ENCODE data around the gene OPRD1. TPM values are rescaled to one million over a fixed set of nuclear protein-coding genes. Genes with fewer than 3 reads are reported as not detected.
"Not testable (repeated sequence)": the region's sequence is repeated elsewhere in the genome, so short reads cannot be mapped to it uniquely, and the experiment has no call there.

Gene OPRD1
- total RNA-seq, 1 experiment from 2014 or later: 0.23 TPM

DNA sequence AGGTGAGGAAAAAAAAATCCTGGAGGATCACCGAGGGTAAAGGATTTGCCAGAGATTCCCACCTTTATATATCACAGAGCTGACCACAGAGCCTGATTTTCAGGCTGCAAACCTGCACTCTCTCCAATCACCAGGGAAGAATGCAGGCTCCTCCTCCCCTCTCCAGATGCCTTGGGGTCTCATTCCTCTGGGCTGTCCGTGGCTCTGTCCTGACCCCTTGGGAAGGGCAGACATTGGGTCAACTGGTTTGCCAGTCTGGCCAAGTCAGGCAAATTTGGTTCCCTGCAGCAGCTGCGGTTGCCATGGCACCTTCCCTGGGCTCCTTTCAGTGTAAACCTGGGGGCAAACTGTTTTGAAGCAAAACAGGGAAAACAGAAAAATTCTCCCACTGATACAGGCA is 11.6 kb upstream of the OPRD1 start:
- DNase-seq (ENCODE audit: low read depth): no peak

DNA sequence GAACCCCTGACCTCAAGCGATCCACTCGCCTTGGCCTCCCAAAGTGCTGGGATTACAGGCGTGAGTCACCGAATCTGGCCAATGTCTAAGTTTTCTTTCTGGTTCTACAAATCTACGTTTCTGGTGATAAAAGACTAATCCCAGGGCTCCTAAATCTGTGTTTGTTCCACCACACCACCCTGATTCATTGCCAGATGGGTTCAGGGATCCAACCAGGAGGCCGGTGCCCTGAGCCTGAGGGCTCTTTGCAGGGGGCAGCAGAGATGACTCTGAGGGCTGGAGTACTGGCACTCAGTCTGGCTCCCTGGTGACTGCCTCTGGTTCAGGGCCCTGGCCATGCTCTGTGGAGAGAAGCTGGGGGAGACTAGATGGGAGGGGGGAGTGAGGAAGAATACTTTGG is 10.5 kb upstream of the OPRD1 start:
- DNase-seq (ENCODE audit: low read depth): no peak

DNA sequence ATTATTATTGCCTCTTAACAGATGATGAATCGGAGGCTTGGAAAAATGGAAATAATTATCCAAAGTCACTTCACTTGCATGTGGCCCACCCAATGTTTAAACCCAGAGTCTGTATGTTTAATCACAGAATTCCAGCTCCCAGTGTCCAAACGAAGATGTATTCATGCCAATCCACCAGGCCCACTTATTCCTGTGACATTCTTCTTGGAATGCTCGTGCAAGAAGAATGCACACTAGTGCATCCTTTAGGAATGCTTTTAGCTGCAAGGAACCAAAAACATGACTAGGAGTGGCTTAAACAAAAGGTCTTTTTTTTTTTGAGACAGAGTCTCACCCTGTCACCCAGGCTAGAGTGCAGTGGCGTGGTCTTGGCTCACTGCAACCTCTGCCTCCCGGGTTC is 8.9 kb upstream of the OPRD1 start:
- no peak for DNase-seq (ENCODE audit: low read depth)

GRCh38 chr1:28803662-28804061 is 8.3 kb upstream of the OPRD1 start:
- DNase-seq (ENCODE audit: low read depth): no peak

DNA sequence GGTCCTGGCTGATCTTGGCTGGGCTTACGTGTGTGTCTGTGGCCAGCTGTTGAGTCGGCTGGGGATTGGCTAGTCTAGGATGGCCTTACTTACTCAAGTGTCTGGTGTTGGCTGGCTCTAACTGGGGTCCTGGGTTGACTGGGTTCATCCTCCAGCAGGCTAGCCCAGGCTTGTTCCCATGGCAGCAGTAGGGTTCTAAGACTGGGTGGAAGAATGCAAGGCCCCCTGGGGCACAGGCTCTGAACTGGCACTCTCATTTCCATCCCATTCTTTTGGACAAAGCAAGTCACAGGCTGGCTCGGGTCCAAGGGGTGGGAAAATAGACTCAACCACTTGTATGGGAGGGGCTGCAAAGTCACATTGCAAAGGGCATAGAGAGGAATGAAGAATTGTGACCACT is 7.9 kb upstream of the OPRD1 start:
- no peak for DNase-seq (ENCODE audit: low read depth)

- no peak for DNase-seq (ENCODE audit: low read depth)
These were observed 4.9 kb upstream of the OPRD1 start for GRCh38 chr1:28807046-28807445.

- DNase-seq (ENCODE audit: low read depth): no peak
These were observed 4.0 kb upstream of the OPRD1 start for GRCh38 chr1:28807986-28808385.

DNA sequence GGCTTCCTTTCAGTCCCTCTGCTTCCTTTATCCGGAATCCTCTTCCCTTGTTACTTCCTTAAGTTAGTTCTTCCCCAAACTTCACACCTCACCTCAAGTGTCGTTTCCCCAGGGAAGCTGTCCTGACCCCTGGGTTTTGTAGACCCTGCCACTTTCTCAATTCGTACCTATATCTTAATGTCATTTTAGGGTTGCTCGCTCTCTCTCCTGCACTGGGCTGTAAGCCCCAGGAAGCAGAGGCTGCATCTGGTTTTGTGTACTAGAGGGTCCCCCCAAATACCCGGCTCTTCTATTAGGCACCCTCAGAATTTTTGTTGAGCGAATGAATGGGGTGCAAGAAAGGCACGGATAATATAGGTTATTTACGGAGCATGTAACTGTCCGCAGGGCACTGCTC is 603 bp upstream of the OPRD1 start:
- no peak for DNase-seq (ENCODE audit: low read depth)

DNA sequence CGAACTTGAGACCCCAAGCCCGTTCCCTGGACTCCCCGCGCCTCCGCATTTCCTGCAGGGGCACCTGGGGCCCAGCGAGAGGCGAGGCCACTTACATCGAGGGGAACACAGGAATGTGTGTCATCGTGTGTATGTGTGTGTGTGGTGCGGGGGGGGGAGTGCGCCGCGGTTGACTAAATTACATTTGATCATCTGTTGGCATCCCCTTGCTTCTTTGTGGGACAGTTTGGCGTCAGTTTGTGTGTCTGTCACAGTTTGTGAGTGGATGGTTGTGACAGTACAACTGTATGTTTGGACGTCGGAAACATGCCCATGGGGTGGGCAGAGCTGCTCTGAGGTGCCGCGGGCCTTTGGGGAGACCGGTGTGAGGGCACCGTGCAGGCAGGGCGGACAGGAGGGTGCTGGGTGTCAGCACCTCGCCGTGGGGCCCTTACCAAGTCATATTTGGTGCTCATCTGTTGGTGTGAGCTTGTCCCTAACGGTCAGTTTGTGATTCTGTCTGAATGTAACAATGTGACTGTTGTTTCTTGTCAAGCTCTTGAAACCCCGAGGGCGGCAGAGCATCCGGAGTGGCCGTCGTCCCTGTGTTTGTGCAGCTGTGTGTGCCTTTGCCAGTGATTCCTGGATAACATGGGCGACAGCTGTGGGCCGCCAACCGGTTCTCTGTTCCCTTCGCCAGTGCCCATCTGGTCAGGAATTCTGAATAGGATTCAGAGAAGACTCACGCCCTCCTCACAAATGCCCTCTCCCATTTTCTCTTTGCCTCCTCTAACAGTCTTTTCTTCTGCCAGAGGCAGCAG is 899 bp downstream of the OPRD1 start:
- DNase-seq (ENCODE audit: low read depth): peak; percentile 29

DNA sequence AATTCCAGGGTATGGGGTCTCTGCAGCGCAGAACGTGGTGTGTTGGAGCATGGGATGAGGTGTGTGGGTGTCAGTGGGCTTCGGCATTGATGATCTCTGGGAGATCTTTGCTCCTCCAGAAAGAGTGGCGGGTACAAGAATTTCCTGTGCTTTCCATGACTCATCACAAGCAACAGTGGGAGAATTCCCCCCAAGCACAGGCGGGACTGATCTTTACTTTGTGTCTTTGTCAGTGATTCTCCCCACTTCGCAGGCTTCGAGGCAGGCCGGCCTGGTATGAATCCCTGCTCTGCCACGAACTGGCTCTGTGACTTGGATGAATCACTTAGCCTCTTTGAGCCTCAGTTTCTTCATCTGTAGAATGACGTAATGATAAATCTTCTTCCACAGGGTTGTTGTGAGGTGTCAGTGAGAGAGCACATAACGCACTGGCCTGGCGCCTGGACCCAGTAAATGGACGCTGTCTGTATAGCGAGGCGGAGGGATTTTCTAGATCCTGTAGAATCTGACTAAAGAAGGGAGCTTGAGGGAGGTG is 2.0 kb downstream of the OPRD1 start:
- no peak for DNase-seq (ENCODE audit: low read depth)

- DNase-seq (ENCODE audit: low read depth): no peak
These were observed 3.7 kb downstream of the OPRD1 start for GRCh38 chr1:28815533-28816185.

GRCh38 chr1:28817133-28817532 is 5.2 kb downstream of the OPRD1 start:
- DNase-seq (ENCODE audit: low read depth): no peak

GRCh38 chr1:28819020-28819419 is 7.0 kb downstream of the OPRD1 start:
- DNase-seq (ENCODE audit: low read depth): no peak

- DNase-seq (ENCODE audit: low read depth): no peak
These were observed 10.8 kb downstream of the OPRD1 start for GRCh38 chr1:28822799-28823198.

DNA sequence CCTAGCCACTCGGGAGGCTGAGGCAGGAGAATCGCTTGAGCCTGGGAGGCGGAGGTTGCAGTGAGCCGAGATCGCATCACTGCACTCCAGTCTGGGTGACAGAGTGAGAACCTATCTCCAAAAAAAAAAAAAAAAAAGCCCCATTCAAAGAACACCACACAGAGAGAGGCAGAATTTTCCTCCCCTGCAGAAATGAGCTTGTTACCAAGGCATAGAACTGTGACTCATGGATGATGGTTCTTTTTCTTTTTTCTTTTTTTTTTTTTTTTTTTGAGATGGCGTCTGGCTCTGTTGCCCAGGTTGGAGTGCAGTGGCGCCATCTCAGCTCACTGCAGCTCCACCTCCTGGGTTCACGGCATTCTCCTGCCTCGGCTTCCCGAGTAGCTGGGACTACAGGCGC is 12.1 kb downstream of the OPRD1 start:
- not testable (repeated sequence) for DNase-seq (ENCODE audit: low read depth)

DNA sequence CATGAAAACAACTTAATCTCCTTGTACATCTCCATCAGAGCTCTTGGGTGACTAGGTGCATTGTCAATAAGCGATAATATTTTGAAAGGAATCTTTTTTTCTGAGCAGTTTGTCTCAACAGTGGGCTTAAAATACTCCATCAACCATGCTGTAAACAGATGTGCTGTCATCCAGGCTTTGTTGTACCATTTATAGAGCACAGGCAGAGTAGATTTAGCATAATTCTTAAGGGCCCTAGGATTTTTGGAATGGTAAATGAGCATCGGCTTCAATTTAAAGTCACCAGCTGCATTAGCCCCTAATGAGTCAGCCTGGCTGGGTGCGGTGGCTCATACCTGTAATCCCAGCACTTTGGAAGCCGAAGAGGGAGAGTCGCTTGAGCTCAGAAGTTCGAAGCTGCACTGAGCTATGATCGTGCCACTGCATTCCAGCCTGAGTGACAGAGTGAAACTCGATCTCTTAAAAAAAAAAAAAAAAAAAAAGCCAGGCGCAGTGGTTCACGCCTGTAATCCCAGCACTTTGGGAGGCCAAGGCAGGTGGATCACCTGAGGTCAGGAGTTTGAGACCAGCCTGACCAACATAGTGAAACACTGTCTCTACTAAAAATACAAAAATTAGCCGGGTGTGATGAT is 16.4 kb downstream of the OPRD1 start:
- not testable (repeated sequence) for DNase-seq (ENCODE audit: low read depth)

DNA sequence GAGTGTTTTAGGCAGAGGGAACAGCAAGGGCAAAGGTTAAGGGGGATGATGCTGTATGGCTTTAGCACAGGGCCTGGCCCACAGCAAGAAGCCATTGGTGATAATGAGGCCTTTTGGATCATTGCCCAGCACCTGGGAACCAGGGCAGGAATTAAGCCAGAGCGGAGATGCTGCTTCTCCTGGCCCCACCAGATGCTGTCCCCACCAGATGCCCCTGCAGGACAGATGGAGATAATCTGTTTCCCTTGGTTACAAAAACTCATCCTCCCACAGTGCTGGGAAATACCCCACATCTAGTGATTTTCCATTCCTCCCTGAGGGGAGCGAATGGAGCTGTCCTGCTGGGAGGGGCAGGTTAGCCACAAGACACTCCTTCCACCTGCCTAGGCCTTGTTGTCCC is 18.8 kb downstream of the OPRD1 start:
- no peak for DNase-seq (ENCODE audit: low read depth)

GRCh38 chr1:28832966-28833365 is 21.0 kb downstream of the OPRD1 start:
- no peak for DNase-seq (ENCODE audit: low read depth)

- DNase-seq (ENCODE audit: low read depth): no peak
These were observed 21.4 kb downstream of the OPRD1 start for GRCh38 chr1:28833381-28833780.

- no peak for DNase-seq (ENCODE audit: low read depth)
These were observed 23.3 kb downstream of the OPRD1 start for GRCh38 chr1:28835237-28835650.

DNA sequence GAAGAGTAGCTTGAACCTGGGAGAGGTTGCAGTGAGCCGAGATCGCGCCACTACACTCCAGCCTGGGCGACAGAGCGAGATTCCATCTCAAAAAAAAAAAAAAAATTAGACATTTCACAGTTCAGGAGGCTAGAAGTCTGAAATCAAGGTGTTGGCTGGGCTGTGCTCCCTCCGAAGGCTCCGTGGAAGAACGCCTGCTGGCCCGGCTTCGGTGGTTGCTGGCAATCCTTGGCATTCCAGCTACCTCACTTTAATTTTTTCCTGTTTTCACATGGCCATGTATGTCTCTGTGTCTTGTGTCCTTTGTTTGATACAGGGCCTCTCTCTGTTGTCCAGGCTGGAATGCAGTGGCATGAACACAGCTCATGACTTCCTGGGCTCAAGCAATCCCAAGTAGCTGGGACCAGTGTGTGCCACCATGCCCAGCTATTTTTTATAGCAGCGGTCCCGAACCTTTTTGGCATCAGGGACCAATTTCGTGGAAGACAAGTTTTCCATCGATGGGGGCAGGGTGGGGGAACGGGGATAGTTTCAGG is 24.5 kb downstream of the OPRD1 start:
- DNase-seq (ENCODE audit: low read depth): no peak

DNA sequence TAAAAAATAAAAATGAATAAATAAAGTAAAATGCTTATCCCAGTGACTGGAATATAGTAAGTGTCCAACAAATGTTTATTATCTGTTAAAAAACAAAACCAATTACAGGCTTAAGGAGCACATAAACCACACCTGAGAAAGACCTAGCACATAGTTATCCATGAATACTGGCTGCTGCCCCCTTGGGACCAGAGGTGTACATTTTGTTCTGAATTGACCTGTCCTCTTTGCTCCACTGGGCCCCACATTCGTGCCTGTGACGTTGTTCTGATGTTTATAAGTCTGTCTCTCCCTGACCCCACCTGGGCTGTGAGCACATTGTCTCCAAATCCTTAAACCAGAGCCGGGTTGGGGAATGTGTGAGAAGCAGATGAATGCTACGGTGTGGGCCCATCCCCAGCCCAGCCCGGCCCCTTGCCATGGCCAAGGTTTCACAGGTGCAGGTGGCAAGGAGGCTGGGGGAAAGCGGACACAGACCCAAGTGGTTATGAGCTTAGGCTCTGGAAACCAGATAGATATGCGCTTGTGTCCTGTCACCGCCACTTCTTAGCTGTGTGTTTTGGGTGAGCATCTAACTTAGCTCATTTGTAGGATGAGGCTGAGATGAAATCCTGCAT is 29.1 kb downstream of the OPRD1 start:
- no peak for DNase-seq (ENCODE audit: low read depth)

All from LHCN-M2 (cell line).